GM23248 (cell line): ENCODE data around the gene ZNF426.

Source experiments
- EZH2 ChIP-seq: fragments of 200-600 bp; sonication (generic); IDR thresholded peaks from 2 replicates; pipeline ENCODE4 v1.6.1; 2018; ENCODE audit warnings: antibody characterized with exemption, mild to moderate bottlenecking; ENCODE audit not compliant: insufficient read depth, poor library complexity, severe bottlenecking
- EZH2phosphoT487 ChIP-seq: fragments of 200-600 bp; sonication (generic); IDR thresholded peaks from 2 replicates; pipeline ENCODE4 v1.6.1; 2018; ENCODE audit warnings: antibody characterized with exemption, moderate library complexity, mild to moderate bottlenecking, low read depth; ENCODE audit not compliant: insufficient read depth

GRCh38 chr19:9494096-9494495 lies 44.3 kb downstream of the ZNF426 start:
- TF ChIP-seq EZH2: no peak
- TF ChIP-seq EZH2phosphoT487: no peak
